B cell (primary cell): Measurements from ENCODE around the gene LDHA. TPM values are rescaled to one million over a fixed set of nuclear protein-coding genes. Genes with fewer than 3 reads are reported as not detected.

Experiments used
- ATAC-seq: fragments of 200-7000 bp; cut with Tn5 transposase; one replicate; pipeline ENCODE4 v1.10.0; 2021; ENCODE audit warnings: low read depth, mild to moderate bottlenecking, moderate number of reproducible peaks, moderate library complexity
- CTCF ChIA-PET: fragments of 350-600 bp; sonication (Branson Sonifier 250); formaldehyde crosslinking; loops from one replicate; lab custom pipeline; 2021; ENCODE audit warnings: antibody characterized with exemption, inconsistent platforms; lab: Charles Lee
- POLR2A ChIA-PET: fragments of 350-600 bp; sonication (Branson Sonifier 250); formaldehyde crosslinking; loops from one replicate; lab custom pipeline; 2021; ENCODE audit warnings: antibody characterized with exemption; lab: Charles Lee
- DNase-seq: peaks from one replicate; pipeline ENCODE4 v3.0.0; 2013
- H2AFZ ChIP-seq: 2 replicates; pipeline ENCODE4 v1.6.1; 2012; ENCODE audit warnings: mild to moderate bottlenecking, low read depth, low read length; ENCODE audit not compliant: insufficient read depth, poor library complexity, severe bottlenecking
- H3K27ac ChIP-seq, 2 donors: 1 replicate in 1 of 2; 2 replicates in 1 of 2; pipeline ENCODE4 v1.5.1; 2012 to 2013; ENCODE audit warnings: low read length in 2 of 2, mild to moderate bottlenecking in 2 of 2, moderate library complexity in 1 of 2
- H3K27me3 ChIP-seq, 4 experiments: fragments of 200-600 bp in 1 of 4; sonication (generic) in 1 of 4; replicated peaks in 1 of 4; 1 replicate in 2 of 4; 2 replicates in 2 of 4; pipeline versions ENCODE4 v1.6.1 to v1.7.0; 2013 to 2016; ENCODE audit warnings: low read length in 3 of 4, mild to moderate bottlenecking in 2 of 4, mixed read lengths in 1 of 4, moderate library complexity in 1 of 4; ENCODE audit not compliant: insufficient read depth in 4 of 4, control insufficient read depth in 3 of 4; ENCODE audit errors: control extremely low read depth in 1 of 4
- H3K36me3 ChIP-seq, 2 experiments: replicated peaks in 1 of 2; 1 replicate in 1 of 2; 2 replicates in 1 of 2; pipeline versions ENCODE4 v1.6.1 to v1.7.1; 2013; ENCODE audit warnings: low read length in 1 of 2; ENCODE audit not compliant: insufficient read depth in 2 of 2, control insufficient read depth in 1 of 2; ENCODE audit errors: control extremely low read depth in 1 of 2, extremely low read depth in 1 of 2
- H3K4me1 ChIP-seq, 2 donors: fragments of 200-600 bp in 1 of 2; sonication (generic) in 1 of 2; 1 replicate in 1 of 2; 2 replicates in 1 of 2; pipeline versions ENCODE4 v1.5.1 to v1.6.1; 2013 to 2017; ENCODE audit warnings: low read length in 2 of 2; ENCODE audit not compliant: control insufficient read depth in 2 of 2, insufficient read depth in 2 of 2
- H3K4me2 ChIP-seq: replicated peaks from 2 replicates; pipeline ENCODE3; 2012; ENCODE audit warnings: mild to moderate bottlenecking, low read depth, low read length; ENCODE audit not compliant: poor library complexity, severe bottlenecking
- H3K4me3 ChIP-seq, 5 experiments: fragments of 200-600 bp in 1 of 5; sonication (generic) in 1 of 5; 1 replicate in 3 of 5; 2 replicates in 2 of 5; pipeline versions ENCODE4 v1.5.1 to v1.7.0; 2011 to 2016; ENCODE audit warnings: low read length in 4 of 5, mild to moderate bottlenecking in 4 of 5, low read depth in 2 of 5, control low read depth in 1 of 5, moderate library complexity in 1 of 5; ENCODE audit not compliant: insufficient read depth in 1 of 5; ENCODE audit errors: control extremely low read depth in 1 of 5, extremely low read depth in 1 of 5
- H3K79me2 ChIP-seq: fragments of 200-600 bp; sonication (generic); one replicate; pipeline ENCODE4 v1.6.0; 2016; ENCODE audit warnings: low read length; ENCODE audit not compliant: control insufficient read depth, insufficient read depth
- H3K9ac ChIP-seq: fragments of 200-600 bp; sonication (generic); 2 replicates; pipeline ENCODE4 v1.6.1; 2017; ENCODE audit warnings: mild to moderate bottlenecking, low read length, moderate library complexity
- H3K9me3 ChIP-seq, 3 donors: one replicate each; pipeline versions ENCODE4 v1.6.1 to v1.7.1; 2013; ENCODE audit warnings: low read length in 2 of 3; ENCODE audit not compliant: control insufficient read depth in 2 of 3, insufficient read depth in 1 of 3; ENCODE audit errors: control extremely low read depth in 1 of 3
- H4K20me1 ChIP-seq: 2 replicates; pipeline ENCODE4 v1.6.0; 2012; ENCODE audit warnings: mild to moderate bottlenecking, low read length; ENCODE audit not compliant: insufficient read depth, control insufficient read depth, poor library complexity, severe bottlenecking
- H3K27ac Mint-ChIP-seq: one replicate; pipeline ENCODE4 v1.8.0; 2021; ENCODE audit warnings: mixed read lengths
- H3K27me3 Mint-ChIP-seq: one replicate; pipeline ENCODE4 v1.8.0; 2021; ENCODE audit warnings: mixed read lengths
- H3K4me1 Mint-ChIP-seq: one replicate; pipeline ENCODE4 v1.8.0; 2021; ENCODE audit warnings: mixed read lengths
- H3K4me3 Mint-ChIP-seq: one replicate; pipeline ENCODE4 v1.8.0; 2021; ENCODE audit warnings: mixed read lengths
- H3K9me3 Mint-ChIP-seq: one replicate; pipeline ENCODE4 v1.8.0; 2022; ENCODE audit warnings: mixed read lengths; ENCODE audit not compliant: insufficient read depth
- CTCF ChIP-seq: fragments of 200-600 bp; IDR thresholded peaks from one replicate; pipeline ENCODE4 v1.8.0; 2022; ENCODE audit warnings: antibody characterized with exemption, mild to moderate bottlenecking
- EZH2 ChIP-seq: IDR thresholded peaks from 2 replicates; pipeline ENCODE4 v1.6.1; 2012; ENCODE audit warnings: borderline replicate concordance, low read depth, mild to moderate bottlenecking, moderate library complexity, low read length; ENCODE audit not compliant: insufficient read depth, poor library complexity, severe bottlenecking
- WGBS: methylation state at CpG from one replicate; pipeline ENCODE4 v1.1.5; 2013; ENCODE audit warnings: missing lambda C conversion rate; ENCODE audit not compliant: insufficient coverage; 5-methylcytosine and 5-hydroxymethylcytosine counted together
- intact Hi-C: fragments of 100-400 bp; cut with micrococcal nuclease; formaldehyde crosslinking; loops from one replicate; pipeline ENCODE4 v1.10.0; 2022
- polyA plus RNA-seq: library from polyadenylated mRNA; depleted of rRNA; stranded (reverse); fragments of >200 nt; gene quantifications from 2 replicates; pipeline ENCODE4 v1.2.3, GENCODE V29; 2012
- total RNA-seq, 2 donors: library from RNA; stranded (reverse); fragments of 120-200 nt in 1 of 2; gene quantifications; 1 replicate in 1 of 2; 2 replicates in 1 of 2; pipeline versions ENCODE4 v1.2.3 to v1.2.4, GENCODE V29; 2013 to 2022

LDHA gene
- total and polyA plus RNA-seq, 2 donors (not counting 1 experiment from before 2014, with no cell fraction given) = 91.2 to 113 TPM

DNA sequence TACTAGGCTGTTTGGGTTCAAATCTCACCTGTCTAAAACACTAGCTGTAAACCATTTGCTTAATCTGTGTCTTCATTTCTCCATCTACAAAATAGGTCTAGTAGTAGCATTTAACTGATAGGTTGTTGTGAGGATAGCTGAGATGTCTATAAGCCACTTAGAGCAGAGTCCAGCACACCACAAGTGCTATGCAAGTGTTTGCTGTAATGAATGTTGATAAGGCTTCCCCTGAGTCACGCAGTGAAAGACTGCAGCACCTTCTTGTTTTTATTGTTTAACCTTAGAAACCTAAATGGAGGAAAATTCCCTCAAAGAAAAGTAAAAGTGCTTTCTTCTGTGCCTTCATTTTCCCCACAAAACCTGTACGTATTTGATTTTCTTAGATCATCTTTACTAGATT, 23.1 kb upstream of the LDHA start:
- no peak for TF ChIP-seq CTCF
- TF ChIP-seq EZH2 = no peak
- intact Hi-C loops = no loop called here
- Mint-ChIP-seq H3K27me3 (no peaks in the 10 kb centered on the region), H3K9me3 (no peaks in the 10 kb centered on the region), H3K4me1 (no peaks in the 10 kb centered on the region), H3K4me3 (no peak overlapping the region), H3K27ac (no peak overlapping the region)
- DNase-seq (no peak), ATAC-seq (no peak)
- no peak overlapping the region for H3K9ac ChIP-seq
- H2AFZ ChIP-seq = no peak overlapping the region
- POLR2A ChIA-PET = no interaction called here
- no peaks in the 10 kb centered on the region for H4K20me1 ChIP-seq
- CTCF ChIA-PET = no interaction called here
- no CpG with 5 or more reads among the region's 2 CpGs for WGBS
- no peaks in the 10 kb centered on the region for H3K9me3 ChIP-seq
- no peak overlapping the region for H3K4me3 ChIP-seq
- no peaks in the 10 kb centered on the region for H3K79me2 ChIP-seq
- H3K36me3 ChIP-seq = peaks cover 0 to 11% of the 10 kb centered on the region in 2 experiments
- no peaks in the 10 kb centered on the region for H3K27me3 ChIP-seq
- no peak overlapping the region for H3K4me2 ChIP-seq
- no peak overlapping the region for H3K27ac ChIP-seq
- H3K4me1 ChIP-seq = no peaks in the 10 kb centered on the region

DNA sequence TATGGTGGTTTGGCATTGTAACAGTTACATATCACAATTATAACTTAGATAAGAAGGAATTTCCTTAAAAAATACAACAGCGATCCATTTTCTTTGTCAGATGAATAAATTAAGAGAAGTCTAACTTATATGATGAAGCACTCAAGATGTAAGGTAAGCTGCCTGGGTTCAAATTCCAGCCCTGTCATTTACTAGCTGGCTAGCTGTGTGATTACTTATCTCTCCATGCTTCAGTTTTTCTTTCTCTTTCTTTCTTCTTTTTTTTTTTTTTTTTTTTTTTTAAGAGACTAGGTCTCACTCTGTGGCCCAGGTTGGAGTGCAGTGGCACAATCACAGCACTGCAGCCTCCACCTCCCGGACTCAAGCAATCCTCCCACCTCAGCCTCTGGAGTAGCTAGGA, 22.2 kb upstream of the LDHA start:
- H3K4me3 ChIP-seq = no peak overlapping the region
- H3K4me3 Mint-ChIP-seq = no peak overlapping the region
- no peaks in the 10 kb centered on the region for H3K27me3 Mint-ChIP-seq
- no peak for TF ChIP-seq CTCF
- TF ChIP-seq EZH2 = no peak
- H3K9ac ChIP-seq = no peak overlapping the region
- H3K27ac Mint-ChIP-seq = no peak overlapping the region
- no peaks in the 10 kb centered on the region for H4K20me1 ChIP-seq
- H3K36me3 ChIP-seq = peaks cover 0 to 1% of the 10 kb centered on the region in 2 experiments
- 100% methylated on average over 1 of the region's 2 CpGs for WGBS
- intact Hi-C loops = no loop called here
- no peaks in the 10 kb centered on the region for H3K9me3 ChIP-seq
- CTCF ChIA-PET = no interaction called here
- H3K27me3 ChIP-seq = no peaks in the 10 kb centered on the region
- POLR2A ChIA-PET = no interaction called here
- DNase-seq (no peak), ATAC-seq (no peak)
- H3K79me2 ChIP-seq = no peaks in the 10 kb centered on the region
- no peaks in the 10 kb centered on the region for H3K4me1 ChIP-seq
- H3K4me2 ChIP-seq = no peak overlapping the region
- H3K27ac ChIP-seq = no peak overlapping the region
- H2AFZ ChIP-seq = no peak overlapping the region
- H3K9me3 Mint-ChIP-seq = no peaks in the 10 kb centered on the region
- H3K4me1 Mint-ChIP-seq = no peaks in the 10 kb centered on the region
